Activated CD8-positive, alpha-beta memory T cell treated with anti-CD3 and anti-CD28 coated beads for 24 hours (primary cell): ENCODE results near the gene MICAL2.

Source experiments
- DNase-seq: peaks from one replicate; pipeline ENCODE4 v3.0.0-alpha.2; 2020

The MICAL2 gene

DNA sequence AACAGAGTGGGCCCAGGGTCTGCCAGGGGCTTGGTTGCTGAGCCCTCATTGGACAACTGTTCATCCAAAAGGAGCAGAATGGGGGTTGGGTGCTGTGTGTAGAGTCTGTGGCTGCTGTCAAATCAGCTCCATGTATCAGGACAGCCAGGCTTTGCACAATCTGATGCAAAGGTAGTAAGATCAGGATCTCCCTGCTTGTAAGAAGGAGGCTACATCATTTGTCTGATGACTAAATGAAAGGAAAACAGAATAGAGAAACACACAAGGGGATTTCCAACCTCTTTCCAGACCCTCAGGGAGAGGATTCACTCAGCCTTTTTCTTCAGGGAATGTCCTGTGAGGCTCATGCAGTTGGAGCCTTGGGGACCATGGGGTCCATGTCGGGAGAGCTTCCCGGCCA lies 7.2 kb downstream of the MICAL2 start:
- no peak for DNase-seq

GRCh38 chr11:12118949-12119348 lies 8.6 kb downstream of the MICAL2 start:
- no peak for DNase-seq

DNA sequence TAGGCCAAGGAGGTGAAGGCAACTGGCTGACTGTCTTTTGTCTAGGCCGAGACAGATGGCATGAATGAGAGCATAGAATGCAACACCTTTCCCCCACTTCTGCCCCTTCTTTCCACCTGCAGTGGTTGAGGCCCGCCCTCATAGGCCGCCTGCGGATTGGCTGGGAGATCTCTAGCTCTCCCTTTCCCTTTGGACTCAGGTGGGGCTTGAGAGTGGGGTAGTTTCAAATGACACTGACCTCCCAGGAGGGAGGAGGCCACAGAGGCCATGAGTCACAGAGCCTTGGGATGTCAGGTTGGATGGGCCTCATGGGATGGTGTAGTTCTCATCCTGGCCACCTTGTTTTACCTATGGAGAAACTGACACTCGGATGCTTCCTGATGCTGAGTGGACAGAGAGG lies 9.1 kb downstream of the MICAL2 start:
- DNase-seq = no peak

GRCh38 chr11:12120031-12121008 lies 9.9 kb downstream of the MICAL2 start:
- no peak for DNase-seq

- DNase-seq = no peak
Measured at GRCh38 chr11:12121011-12121410, 10.6 kb downstream of the MICAL2 start.

- DNase-seq = no peak
Measured at GRCh38 chr11:12121517-12121916, 11.1 kb downstream of the MICAL2 start.

GRCh38 chr11:12122083-12122482 lies 11.7 kb downstream of the MICAL2 start:
- DNase-seq = no peak

DNA sequence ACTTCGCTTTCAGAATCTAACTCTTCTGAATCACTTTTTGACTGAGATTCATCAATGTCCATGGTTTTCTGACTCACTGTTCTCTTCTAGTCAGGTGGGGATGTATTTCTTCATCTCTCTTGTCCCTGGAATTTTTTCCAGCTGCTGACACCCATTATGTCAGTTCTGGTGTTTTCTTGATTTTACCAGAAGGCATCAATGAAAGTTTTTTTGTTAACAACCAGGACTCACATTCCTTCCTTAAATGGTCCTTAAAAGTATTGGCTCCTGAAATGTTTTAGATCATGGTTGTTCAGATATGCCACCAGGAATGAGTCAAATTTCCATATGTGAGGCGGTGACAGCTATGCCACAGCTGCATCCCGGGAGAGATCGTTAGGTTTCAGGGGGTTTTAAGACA lies 12.9 kb downstream of the MICAL2 start:
- no peak for DNase-seq

GRCh38 chr11:12123799-12124198 lies 13.4 kb downstream of the MICAL2 start:
- no peak for DNase-seq

GRCh38 chr11:12124306-12124705 lies 13.9 kb downstream of the MICAL2 start:
- no peak for DNase-seq

GRCh38 chr11:12125609-12126149 lies 15.3 kb downstream of the MICAL2 start:
- DNase-seq = no peak

DNA sequence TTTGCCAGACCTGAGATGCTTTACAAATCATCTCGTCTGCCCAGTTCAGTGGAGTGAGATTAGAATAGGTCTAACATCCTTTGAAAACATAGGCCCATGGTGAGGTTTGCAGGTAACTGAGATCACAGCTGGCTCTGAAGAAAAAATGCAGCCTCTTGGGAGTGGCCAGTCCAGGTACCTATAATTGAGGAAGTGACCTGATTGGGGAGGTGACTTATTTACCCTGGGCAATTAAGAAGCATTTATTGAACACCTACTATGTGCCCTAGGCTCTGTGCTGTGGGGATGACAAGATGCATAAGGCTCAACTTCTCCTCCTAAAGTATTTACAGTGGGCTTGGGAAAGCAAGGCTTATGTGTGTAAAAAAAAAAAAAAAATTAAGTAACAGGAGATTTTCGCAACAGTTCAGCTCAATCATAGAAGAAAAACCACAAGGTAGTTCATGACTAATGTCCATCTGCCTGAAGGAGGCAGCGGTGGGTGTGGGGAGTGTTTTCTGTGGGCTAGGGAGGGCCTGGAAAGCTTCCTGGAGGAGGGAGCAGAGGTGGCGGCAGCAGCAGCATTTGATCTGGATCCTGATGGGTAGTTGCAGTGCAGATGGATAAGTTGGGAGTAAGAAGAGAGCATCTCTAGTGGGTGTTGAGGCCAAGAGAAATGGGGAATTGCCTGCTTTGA lies 16.1 kb downstream of the MICAL2 start:
- DNase-seq = no peak

- no peak for DNase-seq
Measured at GRCh38 chr11:12127206-12127898, 17.0 kb downstream of the MICAL2 start.

GRCh38 chr11:12128301-12128751 lies 17.9 kb downstream of the MICAL2 start:
- DNase-seq = no peak

DNA sequence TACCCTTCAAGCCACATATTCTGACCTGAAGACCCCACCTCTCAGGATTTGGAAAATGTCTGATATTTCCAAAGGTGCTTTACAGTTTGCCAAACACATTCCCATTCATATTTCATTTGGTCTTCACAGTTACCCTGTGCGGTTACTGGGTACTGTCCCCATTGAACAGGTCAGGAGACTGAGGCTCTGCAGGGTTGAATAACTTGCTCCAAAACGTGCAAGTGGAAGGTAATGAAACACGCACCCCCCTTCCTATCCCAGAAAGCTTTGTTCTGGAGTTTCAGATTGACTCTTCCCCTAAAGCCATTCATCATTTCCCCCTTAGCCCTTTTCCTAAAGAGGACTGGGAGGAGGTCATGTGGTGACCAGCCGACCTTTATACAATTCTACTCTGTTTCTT lies 18.8 kb downstream of the MICAL2 start:
- DNase-seq = no peak

GRCh38 chr11:12130180-12130980 lies 20.0 kb downstream of the MICAL2 start:
- DNase-seq = no peak

GRCh38 chr11:12131943-12132789 lies 21.8 kb downstream of the MICAL2 start:
- DNase-seq = no peak

GRCh38 chr11:12132790-12133145 lies 22.4 kb downstream of the MICAL2 start:
- no peak for DNase-seq

- no peak for DNase-seq
Measured at GRCh38 chr11:12133547-12134235, 23.3 kb downstream of the MICAL2 start.

GRCh38 chr11:12134236-12134585 lies 23.8 kb downstream of the MICAL2 start:
- DNase-seq = no peak

- no peak for DNase-seq
Measured at GRCh38 chr11:12135185-12135584, 24.8 kb downstream of the MICAL2 start.
